ENCODE results near the gene CNGB1. TPM values are rescaled to one million over a fixed set of nuclear protein-coding genes. Genes with fewer than 3 reads are reported as not detected.
A peak's percentile ranks its signal among the peaks of the same experiment; 100 is the strongest.

Gene CNGB1
- total RNA-seq (ENCODE audit: low replicate concordance) = not detected in 2 replicates

DNA sequence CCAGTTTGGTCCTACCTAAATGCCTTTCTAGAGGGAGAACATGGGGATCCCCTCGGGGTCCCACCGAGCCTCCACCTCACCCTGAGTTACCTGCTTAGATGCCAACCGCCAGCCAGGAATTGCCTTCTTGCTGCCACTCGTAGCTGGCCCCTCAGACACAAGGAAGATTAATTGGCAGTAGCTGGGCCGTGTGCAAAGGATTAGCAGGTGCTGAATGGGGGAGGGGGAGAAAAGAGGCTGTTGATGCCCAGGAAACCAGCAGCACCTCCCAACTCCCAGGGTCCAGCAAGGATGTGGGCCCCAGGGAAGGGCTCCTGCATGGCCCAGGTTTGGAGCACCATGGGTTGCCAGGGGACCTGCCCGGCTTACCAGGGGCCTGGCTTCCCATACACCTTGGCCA is at the start of gene CNGB1:
CNGB1 (minus strand) TSS at position 159 of the 400 bp plus-strand sequence. CDS start 3,842 bp downstream, outside the sequence.
- Histone ChIP-seq H2AFZ (replicated peaks) (peak within 1 kb of the TSS; percentile 26), H3K79me2 (ENCODE audit: low read depth) (no peaks in the 10 kb centered on the region), H3K27me3 (no peaks in the 10 kb centered on the region), H3K4me1 (peaks cover 16% of the 10 kb centered on the region), H3K9me3 (ENCODE audit: low read depth) (no peaks in the 10 kb centered on the region), H4K20me1 (ENCODE audit: low read depth) (no peaks in the 10 kb centered on the region), H3F3A (ENCODE audit: low read depth) (peaks cover 4% of the 10 kb centered on the region), H3K27ac (no peak within 1 kb of the TSS), H3K4me2 (peak within 1 kb of the TSS; percentile 52), H3K9ac (no peak within 1 kb of the TSS), H3K36me3 (no peaks in the 10 kb centered on the region), H3K4me3 (no peak within 1 kb of the TSS)
- no peak within 1 kb of the TSS for H3K4me3 Mint-ChIP-seq
- no peaks in the 10 kb centered on the region for H3K36me3 Mint-ChIP-seq
- H3K4me1 Mint-ChIP-seq = peaks cover 3% of the 10 kb centered on the region
- peak within 1 kb of the TSS; percentile 65 for H3K27ac Mint-ChIP-seq
- no peak for TF ChIP-seq EZH2 (IDR thresholded peaks at IDR 0.05)
- TF ChIP-seq, protein P1, sequence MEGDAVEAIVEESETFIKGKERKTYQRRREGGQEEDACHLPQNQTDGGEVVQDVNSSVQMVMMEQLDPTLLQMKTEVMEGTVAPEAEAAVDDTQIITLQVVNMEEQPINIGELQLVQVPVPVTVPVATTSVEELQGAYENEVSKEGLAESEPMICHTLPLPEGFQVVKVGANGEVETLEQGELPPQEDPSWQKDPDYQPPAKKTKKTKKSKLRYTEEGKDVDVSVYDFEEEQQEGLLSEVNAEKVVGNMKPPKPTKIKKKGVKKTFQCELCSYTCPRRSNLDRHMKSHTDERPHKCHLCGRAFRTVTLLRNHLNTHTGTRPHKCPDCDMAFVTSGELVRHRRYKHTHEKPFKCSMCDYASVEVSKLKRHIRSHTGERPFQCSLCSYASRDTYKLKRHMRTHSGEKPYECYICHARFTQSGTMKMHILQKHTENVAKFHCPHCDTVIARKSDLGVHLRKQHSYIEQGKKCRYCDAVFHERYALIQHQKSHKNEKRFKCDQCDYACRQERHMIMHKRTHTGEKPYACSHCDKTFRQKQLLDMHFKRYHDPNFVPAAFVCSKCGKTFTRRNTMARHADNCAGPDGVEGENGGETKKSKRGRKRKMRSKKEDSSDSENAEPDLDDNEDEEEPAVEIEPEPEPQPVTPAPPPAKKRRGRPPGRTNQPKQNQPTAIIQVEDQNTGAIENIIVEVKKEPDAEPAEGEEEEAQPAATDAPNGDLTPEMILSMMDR (IDR thresholded peaks at IDR 0.05) = no peak
- TF ChIP-seq EZH2phosphoT487 (IDR thresholded peaks at IDR 0.05) = no peak
- H3K9me3 Mint-ChIP-seq = no peaks in the 10 kb centered on the region
- H3K27me3 Mint-ChIP-seq (ENCODE audit: insufficient read depth, low read depth) = peaks cover 19% of the 10 kb centered on the region
- peak; percentile 66 for DNase-seq (ENCODE audit: low spot score)

DNA sequence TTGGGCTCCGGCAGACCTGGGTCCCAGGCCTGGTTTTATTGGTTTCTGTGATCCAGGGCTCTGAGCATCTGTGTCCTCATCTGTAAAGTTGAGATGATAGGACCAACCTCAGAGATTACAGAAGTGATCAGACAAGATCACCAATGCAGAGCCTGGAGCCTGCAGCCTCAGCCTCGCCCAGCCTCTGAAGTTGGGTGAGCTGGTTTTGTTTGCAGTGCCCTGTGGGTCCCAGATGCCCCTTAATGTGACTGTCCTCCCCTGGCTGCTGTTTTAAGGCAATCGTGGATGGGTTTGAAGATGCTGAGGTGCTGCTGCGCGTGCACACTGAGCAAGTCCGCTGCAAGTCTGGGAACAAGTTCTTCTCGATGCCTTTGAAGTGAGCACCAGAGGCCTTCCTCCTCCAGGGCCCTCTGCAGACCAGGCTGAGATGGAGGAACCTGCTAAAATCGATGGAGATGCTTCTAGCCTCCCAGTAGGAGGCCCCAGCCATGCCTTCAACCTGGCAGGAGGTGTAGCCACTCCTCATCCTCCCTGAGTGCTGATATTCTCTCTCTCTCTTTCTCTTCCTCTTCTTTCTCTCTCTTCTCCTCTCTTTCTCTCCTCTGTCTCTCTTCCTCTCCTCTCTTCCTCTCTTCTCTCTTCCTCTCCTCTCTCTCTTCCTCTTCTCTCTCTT is 49.1 kb upstream of the CNGB1 start:
- Histone ChIP-seq H3K9ac (no peak overlapping the region), H3K4me1 (peaks cover 5% of the 10 kb centered on the region), H3K36me3 (no peaks in the 10 kb centered on the region), H3K79me2 (ENCODE audit: low read depth) (no peaks in the 10 kb centered on the region), H3F3A (ENCODE audit: low read depth) (peaks cover 6% of the 10 kb centered on the region), H4K20me1 (ENCODE audit: low read depth) (peaks cover 3% of the 10 kb centered on the region), H3K9me3 (ENCODE audit: low read depth) (no peaks in the 10 kb centered on the region), H3K4me2 (no peak overlapping the region), H3K27me3 (peaks cover 18% of the 10 kb centered on the region), H3K27ac (no peak overlapping the region), H3K4me3 (no peak overlapping the region), H2AFZ (replicated peaks) (no peak overlapping the region)
- Mint-ChIP-seq H3K4me3 (no peak overlapping the region), H3K27ac (no peak overlapping the region), H3K4me1 (peaks cover 21% of the 10 kb centered on the region), H3K9me3 (no peaks in the 10 kb centered on the region), H3K27me3 (ENCODE audit: insufficient read depth, low read depth) (peaks cover 19% of the 10 kb centered on the region), H3K36me3 (no peaks in the 10 kb centered on the region)
- no peak for DNase-seq (ENCODE audit: low spot score)
- TF ChIP-seq, protein P1 (IDR thresholded peaks at IDR 0.05) = no peak
- TF ChIP-seq EZH2 (IDR thresholded peaks at IDR 0.05) (no peak), EZH2phosphoT487 (IDR thresholded peaks at IDR 0.05) (no peak)

DNA sequence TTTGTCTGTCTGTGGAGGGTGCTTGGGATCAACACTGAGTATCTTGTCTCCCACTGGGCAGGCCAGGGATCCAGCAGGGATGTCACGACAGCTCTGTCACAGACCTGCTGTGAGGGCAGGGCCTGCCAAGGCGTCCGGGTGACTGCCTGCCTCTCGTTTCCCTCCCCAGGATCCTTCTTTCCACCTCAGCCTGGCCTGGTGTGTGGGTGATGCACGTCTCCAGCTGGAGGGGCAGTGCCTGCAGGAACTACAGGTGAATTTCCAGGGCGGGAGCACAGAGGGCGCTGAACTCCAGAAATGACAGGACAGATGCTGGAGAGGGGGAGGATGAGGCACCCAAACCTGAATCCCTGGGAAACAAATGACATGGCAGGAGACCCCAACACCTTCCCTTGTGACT is 47.9 kb upstream of the CNGB1 start:
- peak; percentile 39 for DNase-seq (ENCODE audit: low spot score)
- Histone ChIP-seq H3K79me2 (ENCODE audit: low read depth) (no peaks in the 10 kb centered on the region), H3K36me3 (no peaks in the 10 kb centered on the region), H3K27ac (no peak overlapping the region), H3K9me3 (ENCODE audit: low read depth) (no peaks in the 10 kb centered on the region), H2AFZ (replicated peaks) (no peak overlapping the region), H3K27me3 (peaks cover 6% of the 10 kb centered on the region), H3K4me3 (no peak overlapping the region), H3K9ac (no peak overlapping the region), H3F3A (ENCODE audit: low read depth) (no peaks in the 10 kb centered on the region), H4K20me1 (ENCODE audit: low read depth) (peaks cover 3% of the 10 kb centered on the region), H3K4me2 (no peak overlapping the region), H3K4me1 (peaks cover 3% of the 10 kb centered on the region)
- Mint-ChIP-seq H3K36me3 (no peaks in the 10 kb centered on the region), H3K27ac (no peak overlapping the region), H3K9me3 (no peaks in the 10 kb centered on the region), H3K27me3 (ENCODE audit: insufficient read depth, low read depth) (peaks cover 8% of the 10 kb centered on the region), H3K4me1 (peaks cover 15% of the 10 kb centered on the region), H3K4me3 (no peak overlapping the region)
- TF ChIP-seq EZH2phosphoT487 (IDR thresholded peaks at IDR 0.05) (no peak), EZH2 (IDR thresholded peaks at IDR 0.05) (no peak)
- TF ChIP-seq, protein P1 (IDR thresholded peaks at IDR 0.05) = peak; percentile 41
